Measurements from ENCODE around the gene ATXN7.

DNA sequence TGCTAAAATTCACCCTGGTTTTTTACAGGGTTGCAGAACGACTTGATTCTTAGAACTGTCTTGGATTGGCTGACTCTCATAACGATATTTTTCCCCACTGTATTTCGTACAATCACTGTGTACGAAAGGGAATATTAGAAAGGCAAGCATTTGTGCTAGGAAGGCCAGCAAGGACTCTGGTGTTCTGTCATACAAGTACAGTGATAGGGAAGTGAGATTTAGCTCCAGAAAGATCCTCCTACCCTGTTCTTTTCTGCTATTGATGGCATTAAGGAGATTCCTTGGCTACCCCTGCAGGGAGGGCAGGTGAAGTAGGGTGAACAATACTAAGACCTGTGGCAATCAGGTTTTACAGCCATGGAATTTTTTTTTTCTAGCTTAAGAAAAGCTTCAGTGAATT, 102.3 kb downstream of the ATXN7 start:
- TF ChIP-seq POLR2A (IDR thresholded peaks at IDR 0.05; ENCODE audit: borderline replicate concordance, extremely low read depth, insufficient read depth, insufficient read length) (no peak), POLR2AphosphoS5 (IDR thresholded peaks at IDR 0.05; ENCODE audit: low read depth, low read length) (no peak), RAD21 (IDR thresholded peaks at IDR 0.05; ENCODE audit: low read depth) (no peak), YY1 (IDR thresholded peaks at IDR 0.05; ENCODE audit: extremely low read depth, insufficient replicate concordance, low read depth, low read length) (no peak), TCF7L2 (IDR thresholded peaks at IDR 0.05; ENCODE audit: borderline replicate concordance, extremely low read depth, insufficient read depth, insufficient read length) (no peak), ZNF274 (IDR thresholded peaks at IDR 0.05; ENCODE audit: low read depth, low read length) (no peak)
- TF ChIP-seq, protein P1, sequence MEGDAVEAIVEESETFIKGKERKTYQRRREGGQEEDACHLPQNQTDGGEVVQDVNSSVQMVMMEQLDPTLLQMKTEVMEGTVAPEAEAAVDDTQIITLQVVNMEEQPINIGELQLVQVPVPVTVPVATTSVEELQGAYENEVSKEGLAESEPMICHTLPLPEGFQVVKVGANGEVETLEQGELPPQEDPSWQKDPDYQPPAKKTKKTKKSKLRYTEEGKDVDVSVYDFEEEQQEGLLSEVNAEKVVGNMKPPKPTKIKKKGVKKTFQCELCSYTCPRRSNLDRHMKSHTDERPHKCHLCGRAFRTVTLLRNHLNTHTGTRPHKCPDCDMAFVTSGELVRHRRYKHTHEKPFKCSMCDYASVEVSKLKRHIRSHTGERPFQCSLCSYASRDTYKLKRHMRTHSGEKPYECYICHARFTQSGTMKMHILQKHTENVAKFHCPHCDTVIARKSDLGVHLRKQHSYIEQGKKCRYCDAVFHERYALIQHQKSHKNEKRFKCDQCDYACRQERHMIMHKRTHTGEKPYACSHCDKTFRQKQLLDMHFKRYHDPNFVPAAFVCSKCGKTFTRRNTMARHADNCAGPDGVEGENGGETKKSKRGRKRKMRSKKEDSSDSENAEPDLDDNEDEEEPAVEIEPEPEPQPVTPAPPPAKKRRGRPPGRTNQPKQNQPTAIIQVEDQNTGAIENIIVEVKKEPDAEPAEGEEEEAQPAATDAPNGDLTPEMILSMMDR (IDR thresholded peaks at IDR 0.05 in 2 of 3, conservative IDR thresholded peaks at IDR 0.05 in 1 of 3; ENCODE audit: borderline replicate concordance in 1 of 3, insufficient read depth in 1 of 3, low read depth in 2 of 3, low read length in 2 of 3), result no peak
- TF ChIP-seq, protein P2, sequence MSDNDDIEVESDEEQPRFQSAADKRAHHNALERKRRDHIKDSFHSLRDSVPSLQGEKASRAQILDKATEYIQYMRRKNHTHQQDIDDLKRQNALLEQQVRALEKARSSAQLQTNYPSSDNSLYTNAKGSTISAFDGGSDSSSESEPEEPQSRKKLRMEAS (IDR thresholded peaks at IDR 0.05), result no peak
- TF ChIP-seq, protein P3, sequence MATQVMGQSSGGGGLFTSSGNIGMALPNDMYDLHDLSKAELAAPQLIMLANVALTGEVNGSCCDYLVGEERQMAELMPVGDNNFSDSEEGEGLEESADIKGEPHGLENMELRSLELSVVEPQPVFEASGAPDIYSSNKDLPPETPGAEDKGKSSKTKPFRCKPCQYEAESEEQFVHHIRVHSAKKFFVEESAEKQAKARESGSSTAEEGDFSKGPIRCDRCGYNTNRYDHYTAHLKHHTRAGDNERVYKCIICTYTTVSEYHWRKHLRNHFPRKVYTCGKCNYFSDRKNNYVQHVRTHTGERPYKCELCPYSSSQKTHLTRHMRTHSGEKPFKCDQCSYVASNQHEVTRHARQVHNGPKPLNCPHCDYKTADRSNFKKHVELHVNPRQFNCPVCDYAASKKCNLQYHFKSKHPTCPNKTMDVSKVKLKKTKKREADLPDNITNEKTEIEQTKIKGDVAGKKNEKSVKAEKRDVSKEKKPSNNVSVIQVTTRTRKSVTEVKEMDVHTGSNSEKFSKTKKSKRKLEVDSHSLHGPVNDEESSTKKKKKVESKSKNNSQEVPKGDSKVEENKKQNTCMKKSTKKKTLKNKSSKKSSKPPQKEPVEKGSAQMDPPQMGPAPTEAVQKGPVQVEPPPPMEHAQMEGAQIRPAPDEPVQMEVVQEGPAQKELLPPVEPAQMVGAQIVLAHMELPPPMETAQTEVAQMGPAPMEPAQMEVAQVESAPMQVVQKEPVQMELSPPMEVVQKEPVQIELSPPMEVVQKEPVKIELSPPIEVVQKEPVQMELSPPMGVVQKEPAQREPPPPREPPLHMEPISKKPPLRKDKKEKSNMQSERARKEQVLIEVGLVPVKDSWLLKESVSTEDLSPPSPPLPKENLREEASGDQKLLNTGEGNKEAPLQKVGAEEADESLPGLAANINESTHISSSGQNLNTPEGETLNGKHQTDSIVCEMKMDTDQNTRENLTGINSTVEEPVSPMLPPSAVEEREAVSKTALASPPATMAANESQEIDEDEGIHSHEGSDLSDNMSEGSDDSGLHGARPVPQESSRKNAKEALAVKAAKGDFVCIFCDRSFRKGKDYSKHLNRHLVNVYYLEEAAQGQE (IDR thresholded peaks at IDR 0.05; ENCODE audit: low read depth), result no peak

Data from HCT116 (cell line).